GM23338 (cell line): ENCODE results near the gene FIBP. TPM values are rescaled to one million over a fixed set of nuclear protein-coding genes. Genes with fewer than 3 reads are reported as not detected.

ENCODE experiments used
- ATAC-seq: fragments of 200-7000 bp; cut with Tn5 transposase; 3 replicates; pipeline ENCODE4 v1.9.1; 2020
- DNase-seq: peaks from one replicate; pipeline ENCODE4 v3.0.0-alpha.2; 2015; ENCODE audit warnings: low spot score
- H2AFZ ChIP-seq: fragments of 200-600 bp; sonication (generic); 2 replicates; pipeline ENCODE4 v1.8.0; 2016; ENCODE audit warnings: antibody characterized with exemption, mild to moderate bottlenecking, moderate library complexity
- H3F3A ChIP-seq: fragments of 200-600 bp; sonication (generic); replicated peaks from 2 replicates; pipeline ENCODE4 v1.8.0; 2017; ENCODE audit warnings: antibody characterized with exemption, mixed run types, low read depth
- H3K27ac ChIP-seq: fragments of 200-600 bp; sonication (generic); 2 replicates; pipeline ENCODE4 v1.6.1; 2016; ENCODE audit warnings: low read depth
- H3K27me3 ChIP-seq: fragments of 200-600 bp; sonication (generic); 2 replicates; pipeline ENCODE4 v1.8.0; 2016; ENCODE audit warnings: mild to moderate bottlenecking, mixed run types, moderate library complexity; ENCODE audit not compliant: insufficient read depth
- H3K36me3 ChIP-seq: fragments of 200-600 bp; sonication (generic); 2 replicates; pipeline ENCODE4 v1.8.0; 2016; ENCODE audit warnings: mild to moderate bottlenecking; ENCODE audit not compliant: insufficient read depth
- H3K4me1 ChIP-seq: fragments of 200-600 bp; sonication (generic); 2 replicates; pipeline ENCODE4 v1.8.0; 2016; ENCODE audit warnings: mild to moderate bottlenecking, moderate library complexity; ENCODE audit not compliant: insufficient read depth
- H3K4me2 ChIP-seq: fragments of 200-600 bp; sonication (generic); 2 replicates; pipeline ENCODE4 v1.7.1; 2017; ENCODE audit warnings: mixed run types
- H3K4me3 ChIP-seq: fragments of 200-600 bp; sonication (generic); 2 replicates; pipeline ENCODE4 v1.6.1; 2016; ENCODE audit warnings: mixed run types
- H3K79me2 ChIP-seq: fragments of 200-600 bp; sonication (generic); replicated peaks from 2 replicates; pipeline ENCODE4 v1.8.0; 2017; ENCODE audit warnings: mild to moderate bottlenecking; ENCODE audit not compliant: insufficient read depth
- H3K9me2 ChIP-seq: fragments of 200-600 bp; sonication (generic); 2 replicates; pipeline ENCODE4 v1.8.0; 2017; ENCODE audit not compliant: insufficient read depth
- H4K20me1 ChIP-seq: fragments of 200-600 bp; sonication (generic); replicated peaks from 2 replicates; pipeline ENCODE4 v1.8.0; 2017; ENCODE audit warnings: mild to moderate bottlenecking; ENCODE audit not compliant: insufficient read depth
- H3K27ac Mint-ChIP-seq: 2 replicates; pipeline ENCODE4 v1.8.0; 2020; ENCODE audit warnings: inconsistent platforms, mild to moderate bottlenecking, moderate library complexity, mixed read lengths
- H3K27me3 Mint-ChIP-seq: 3 replicates; pipeline ENCODE4 v1.8.0; 2022; ENCODE audit warnings: low read depth, mild to moderate bottlenecking, moderate library complexity, mixed read lengths, inconsistent platforms; ENCODE audit not compliant: insufficient read depth, poor library complexity
- H3K36me3 Mint-ChIP-seq: 3 replicates; pipeline ENCODE4 v1.8.0; 2021; ENCODE audit warnings: low read depth, mild to moderate bottlenecking, inconsistent platforms, moderate library complexity, mixed read lengths
- H3K4me1 Mint-ChIP-seq: 3 replicates; pipeline ENCODE4 v1.8.0; 2020; ENCODE audit warnings: mild to moderate bottlenecking, inconsistent platforms, mixed read lengths
- H3K4me3 Mint-ChIP-seq: 3 replicates; pipeline ENCODE4 v1.8.0; 2021; ENCODE audit warnings: moderate library complexity, mild to moderate bottlenecking, inconsistent platforms, mixed read lengths
- H3K9me3 Mint-ChIP-seq: 3 replicates; pipeline ENCODE4 v1.8.0; 2020; ENCODE audit warnings: moderate library complexity, mild to moderate bottlenecking, inconsistent platforms, mixed read lengths
- CREB1 ChIP-seq: fragments of 250-450 bp; sonication (Bioruptor Pico); IDR thresholded peaks from 2 replicates; pipeline ENCODE4 v1.5.0; 2020; ENCODE audit warnings: low read depth, mild to moderate bottlenecking, moderate library complexity
- CTCF ChIP-seq, 2 experiments: fragments of 200-600 bp in 1 of 2; sonication (generic) in 1 of 2; conservative IDR thresholded peaks; 2 replicates each; pipeline versions ENCODE4 v1.5.1 to v1.6.1; 2016 to 2017; ENCODE audit warnings: antibody characterized with exemption in 2 of 2, low read depth in 2 of 2, mild to moderate bottlenecking in 2 of 2, moderate library complexity in 1 of 2
- ETS1 ChIP-seq: IDR thresholded peaks from 2 replicates; pipeline ENCODE4 v1.6.1; 2016; ENCODE audit warnings: antibody characterized with exemption
- EZH2 ChIP-seq: fragments of 200-600 bp; sonication (generic); IDR thresholded peaks from one replicate; pipeline ENCODE4 v1.8.0; 2017; ENCODE audit warnings: antibody characterized with exemption, mild to moderate bottlenecking, low read depth; ENCODE audit not compliant: unreplicated experiment
- EZH2phosphoT487 ChIP-seq: fragments of 200-600 bp; sonication (generic); IDR thresholded peaks from one replicate; pipeline ENCODE4 v1.8.1; 2018; ENCODE audit warnings: antibody characterized with exemption; ENCODE audit not compliant: unreplicated experiment
- JUNB ChIP-seq: IDR thresholded peaks from one replicate; pipeline ENCODE4 v1.6.1; 2016; ENCODE audit warnings: antibody characterized with exemption; ENCODE audit not compliant: unreplicated experiment
- NANOG ChIP-seq: IDR thresholded peaks from 2 replicates; pipeline ENCODE4 v1.6.1; 2016; ENCODE audit warnings: antibody characterized with exemption, borderline replicate concordance
- POLR2AphosphoS5 ChIP-seq: IDR thresholded peaks from 2 replicates; pipeline ENCODE4 v1.6.1; 2016; ENCODE audit warnings: antibody characterized with exemption, low read depth
- REST ChIP-seq: IDR thresholded peaks from one replicate; pipeline ENCODE4 v1.6.1; 2018; ENCODE audit warnings: antibody characterized with exemption; ENCODE audit not compliant: unreplicated experiment
- STAT1 ChIP-seq: IDR thresholded peaks from one replicate; pipeline ENCODE4 v1.6.1; 2016; ENCODE audit warnings: antibody characterized with exemption; ENCODE audit not compliant: unreplicated experiment
- ZNF114 ChIP-seq: fragments of 250-450 bp; sonication (Bioruptor Pico); IDR thresholded peaks from 2 replicates; pipeline ENCODE4 v1.5.0; 2020; ENCODE audit warnings: mild to moderate bottlenecking, moderate library complexity
- ZNF331 ChIP-seq: fragments of 250-450 bp; sonication (Bioruptor Pico); IDR thresholded peaks from 2 replicates; pipeline ENCODE4 v1.5.0; 2020; ENCODE audit warnings: low read depth, mild to moderate bottlenecking, moderate library complexity
- ZNF462 ChIP-seq: fragments of 250-450 bp; sonication (Bioruptor Pico); IDR thresholded peaks from 2 replicates; pipeline ENCODE4 v1.5.0; 2020; ENCODE audit warnings: mild to moderate bottlenecking, moderate library complexity
- polyA plus RNA-seq: library from polyadenylated mRNA; unstranded; fragments of >200 nt; fragmentation: Nextera tagmentation; extraction: Ambion mirVana; gene quantifications from 2 replicates; pipeline ENCODE4 v1.2.1, GENCODE V29; 2016
- total RNA-seq: library from RNA; depleted of rRNA; stranded (reverse); fragments of >200 nt; shearing (Covaris generic); gene quantifications from 2 replicates; pipeline ENCODE4 v1.2.3, GENCODE V29; 2014

FIBP gene
- total and polyA plus RNA-seq, 2 experiments from 2014 or later, result 79.0 to 102 TPM

GRCh38 chr11:65919573-65920371, 31.5 kb upstream of the FIBP start:
- Histone ChIP-seq H3K4me2 (peak overlapping the region; percentile 95), H3K4me1 (peaks cover 5% of the 10 kb centered on the region; the same call in 1 of the 2 replicates), H3F3A (0 out of 2 replicates have a peak, but pooled peaks cover 6% of the 10 kb centered on the region), H4K20me1 (no peaks in the 10 kb centered on the region), H3K36me3 (no peaks in the 10 kb centered on the region; the same call in 1 of the 2 replicates), H3K79me2 (peaks cover 7% of the 10 kb centered on the region), H3K9me2 (no peaks in the 10 kb centered on the region), H2AFZ (peak overlapping the region; percentile 78; the same call in 1 of the 2 replicates), H3K27me3 (no peaks in the 10 kb centered on the region), H3K4me3 (peak overlapping the region; percentile 87), H3K27ac (no peak overlapping the region)
- Mint-ChIP-seq H3K36me3 (peaks cover 21% of the 10 kb centered on the region), H3K27me3 (peaks cover 15% of the 10 kb centered on the region), H3K9me3 (no peaks in the 10 kb centered on the region), H3K4me1 (peaks cover 6% of the 10 kb centered on the region), H3K4me3 (peak overlapping the region; percentile 87), H3K27ac (no peak overlapping the region)
- TF ChIP-seq ZNF114 (CRISPR knock-in tag) (no peak), EZH2phosphoT487 (no peak), NANOG (no peak), ETS1 (no peak), CREB1 (CRISPR knock-in tag) (no peak), POLR2AphosphoS5 (no peak; the same call in 1 of the 2 replicates), ZNF331 (CRISPR knock-in tag) (no peak), STAT1 (no peak), JUNB (no peak), CTCF (conservative IDR thresholded peaks at IDR 0.05; ENCODE audit: low read depth in 2 of 2) (no peak), EZH2 (no peak), REST (no peak), ZNF462 (CRISPR knock-in tag) (no peak)
- ATAC-seq (peak; percentile 43), DNase-seq (peak; percentile 66)
